Memory B cell (primary cell): ENCODE results near the gene LRRC4C.
"Not testable (repeated sequence)": the region's sequence is repeated elsewhere in the genome, so short reads cannot be mapped to it uniquely, and the experiment has no call there.

Experiments
- ATAC-seq: fragments of 150-1000 bp; cut with Tn5 transposase; 2 replicates; pipeline ENCODE4 v1.10.0; 2021; ENCODE audit warnings: low read depth, mild to moderate bottlenecking, moderate library complexity
- DNase-seq, 2 donors: peaks; one replicate each; pipeline ENCODE4 v3.0.0; 2022; ENCODE audit warnings: low spot score in 2 of 2
- H3K27ac Mint-ChIP-seq: one replicate; pipeline ENCODE4 v1.8.0; 2022; ENCODE audit warnings: mild to moderate bottlenecking, moderate library complexity, mixed read lengths
- H3K27me3 Mint-ChIP-seq: one replicate; pipeline ENCODE4 v1.8.0; 2022; ENCODE audit warnings: mixed read lengths
- H3K36me3 Mint-ChIP-seq: one replicate; pipeline ENCODE4 v1.8.0; 2022; ENCODE audit warnings: mild to moderate bottlenecking, mixed read lengths
- H3K4me1 Mint-ChIP-seq: one replicate; pipeline ENCODE4 v1.8.0; 2022; ENCODE audit warnings: mixed read lengths
- H3K4me3 Mint-ChIP-seq: one replicate; pipeline ENCODE4 v1.8.0; 2022; ENCODE audit warnings: mild to moderate bottlenecking, moderate library complexity, mixed read lengths
- H3K9me3 Mint-ChIP-seq: one replicate; pipeline ENCODE4 v1.8.0; 2022; ENCODE audit warnings: mixed read lengths

Gene LRRC4C

DNA sequence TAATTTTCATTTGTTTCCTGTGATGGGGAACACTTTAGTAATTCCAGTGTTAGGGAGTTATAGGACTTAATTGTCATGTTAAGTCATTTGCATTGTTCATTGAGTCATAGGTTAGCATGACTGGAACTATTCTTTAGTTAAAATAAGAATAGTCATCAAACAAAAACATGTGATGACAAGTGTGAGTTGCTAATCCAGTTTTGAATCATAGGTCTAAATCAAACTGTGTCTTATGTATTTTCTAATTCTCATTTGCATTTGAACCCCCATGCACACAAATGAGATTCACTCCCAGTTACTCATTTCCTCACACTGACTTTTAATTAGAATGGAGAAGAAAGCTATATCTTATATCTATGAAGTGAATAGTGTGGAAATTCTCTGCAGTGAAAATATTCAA lies 405.6 kb downstream of the LRRC4C start:
- H3K27ac Mint-ChIP-seq: no peak overlapping the region
- H3K4me1 Mint-ChIP-seq: no peaks in the 10 kb centered on the region
- DNase-seq (no peak), ATAC-seq (no peak)
- H3K27me3 Mint-ChIP-seq: no peaks in the 10 kb centered on the region
- H3K36me3 Mint-ChIP-seq: no peaks in the 10 kb centered on the region
- H3K4me3 Mint-ChIP-seq: no peak overlapping the region
- peaks cover 1% of the 10 kb centered on the region for H3K9me3 Mint-ChIP-seq

DNA sequence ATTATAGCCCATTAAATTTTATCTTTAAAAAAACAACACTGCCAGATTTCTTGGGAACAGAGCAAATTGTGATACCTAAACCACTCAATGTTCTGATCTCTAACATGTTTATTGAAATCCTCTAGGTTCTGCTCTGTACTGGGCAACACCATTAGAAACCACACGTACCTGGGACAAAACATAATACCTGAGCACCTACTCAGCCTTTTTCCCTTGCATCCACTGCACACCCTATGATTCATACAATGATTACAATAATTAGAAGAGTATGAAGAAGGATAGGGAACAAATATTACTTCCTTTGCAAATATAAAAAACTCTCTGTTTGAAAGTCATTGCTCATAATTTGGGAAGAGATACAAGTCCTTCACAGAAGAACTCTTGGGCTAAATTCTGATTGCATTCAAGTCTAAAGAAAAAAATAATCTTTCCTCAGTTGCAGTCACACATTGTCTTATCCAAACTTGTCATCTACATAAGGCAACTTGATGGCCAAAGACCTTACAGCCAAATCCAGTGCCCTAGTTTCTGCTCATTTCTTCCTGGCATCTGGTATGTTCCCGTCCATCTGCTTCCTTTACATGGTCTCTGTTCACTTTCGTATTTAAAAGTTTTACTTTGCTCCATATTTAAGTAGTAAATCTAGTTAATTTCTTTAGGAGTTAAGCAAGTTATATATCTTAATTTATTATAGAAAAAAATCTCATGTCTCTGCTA lies 407.4 kb downstream of the LRRC4C start:
- Mint-ChIP-seq H3K27ac (no peak overlapping the region), H3K27me3 (no peaks in the 10 kb centered on the region), H3K9me3 (peaks cover 1% of the 10 kb centered on the region), H3K36me3 (no peaks in the 10 kb centered on the region), H3K4me3 (no peak overlapping the region), H3K4me1 (no peaks in the 10 kb centered on the region)
- ATAC-seq: no peak
- DNase-seq: no peak

DNA sequence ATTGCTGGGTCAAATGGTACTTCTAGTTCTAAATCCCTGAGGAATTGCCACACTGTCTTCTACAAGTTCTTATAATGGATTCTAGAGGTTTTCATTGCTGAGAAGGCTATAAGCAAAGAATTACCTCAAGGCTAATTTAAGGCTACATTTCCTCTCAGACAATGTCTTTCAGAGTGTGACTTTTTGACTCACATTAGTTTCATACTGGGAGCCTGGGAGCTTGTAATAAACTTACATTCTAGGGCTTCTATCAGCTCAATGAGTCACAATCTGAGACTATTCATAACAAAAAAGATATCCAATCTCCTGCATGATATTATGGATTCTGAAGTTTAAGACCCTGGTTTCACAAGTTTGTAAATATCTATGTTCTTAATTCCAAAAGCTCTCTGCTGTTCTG lies 408.7 kb downstream of the LRRC4C start:
- H3K36me3 Mint-ChIP-seq: no peaks in the 10 kb centered on the region
- no peak overlapping the region for H3K4me3 Mint-ChIP-seq
- peaks cover 1% of the 10 kb centered on the region for H3K9me3 Mint-ChIP-seq
- ATAC-seq: no peak
- no peak overlapping the region for H3K27ac Mint-ChIP-seq
- no peaks in the 10 kb centered on the region for H3K27me3 Mint-ChIP-seq
- H3K4me1 Mint-ChIP-seq: no peaks in the 10 kb centered on the region
- no peak for DNase-seq

DNA sequence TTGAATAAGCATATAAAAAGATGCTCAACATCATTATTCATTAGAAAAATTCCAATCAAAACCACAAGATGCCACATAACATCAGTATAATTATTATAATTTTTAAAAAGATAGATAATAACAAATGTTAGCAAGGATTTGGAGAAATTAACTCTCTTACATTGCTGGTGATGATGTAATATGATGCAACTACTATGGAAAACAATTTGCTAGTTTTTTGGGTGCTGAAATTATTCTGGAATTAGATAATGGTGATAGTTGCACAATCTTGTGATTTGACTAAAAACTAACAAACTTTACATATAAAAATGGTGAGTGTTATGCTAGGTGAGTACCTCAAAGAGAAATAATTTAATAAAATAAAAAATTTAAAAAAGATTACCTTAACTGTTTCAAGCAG lies 412.2 kb downstream of the LRRC4C start:
- no peak overlapping the region for H3K4me3 Mint-ChIP-seq
- ATAC-seq: no peak
- H3K27me3 Mint-ChIP-seq: no peaks in the 10 kb centered on the region

DNA sequence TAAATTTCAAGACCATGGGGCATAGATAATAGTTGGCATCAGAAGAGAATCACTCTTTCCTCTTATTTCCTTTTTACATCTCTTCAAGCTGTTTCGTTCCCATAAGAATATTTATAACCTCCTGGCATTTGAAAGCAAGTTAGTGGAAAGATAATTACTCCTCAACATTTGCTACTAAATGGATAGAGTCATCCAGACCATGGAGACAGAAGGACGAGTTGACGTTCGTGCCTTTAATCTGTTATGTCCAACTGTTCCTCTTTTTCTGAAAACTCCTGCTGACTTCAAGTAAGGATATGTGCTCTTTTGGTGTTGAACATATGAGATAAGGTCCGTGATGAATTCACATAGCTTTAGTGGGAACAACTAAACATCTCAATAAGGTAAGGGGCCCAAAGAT lies 414.2 kb downstream of the LRRC4C start:
- no peaks in the 10 kb centered on the region for H3K36me3 Mint-ChIP-seq
- DNase-seq (no peak), ATAC-seq (no peak)
- no peaks in the 10 kb centered on the region for H3K27me3 Mint-ChIP-seq
- H3K27ac Mint-ChIP-seq: no peak overlapping the region
- no peaks in the 10 kb centered on the region for H3K4me1 Mint-ChIP-seq
- peaks cover 1% of the 10 kb centered on the region for H3K9me3 Mint-ChIP-seq
- no peak overlapping the region for H3K4me3 Mint-ChIP-seq

More for the DNA sequence above, 412.2 kb downstream of the LRRC4C start:
- no peaks in the 10 kb centered on the region for H3K4me1 Mint-ChIP-seq
- H3K36me3 Mint-ChIP-seq: no peaks in the 10 kb centered on the region
- H3K9me3 Mint-ChIP-seq: peaks cover 1% of the 10 kb centered on the region
- no peak for DNase-seq
- H3K27ac Mint-ChIP-seq: no peak overlapping the region

DNA sequence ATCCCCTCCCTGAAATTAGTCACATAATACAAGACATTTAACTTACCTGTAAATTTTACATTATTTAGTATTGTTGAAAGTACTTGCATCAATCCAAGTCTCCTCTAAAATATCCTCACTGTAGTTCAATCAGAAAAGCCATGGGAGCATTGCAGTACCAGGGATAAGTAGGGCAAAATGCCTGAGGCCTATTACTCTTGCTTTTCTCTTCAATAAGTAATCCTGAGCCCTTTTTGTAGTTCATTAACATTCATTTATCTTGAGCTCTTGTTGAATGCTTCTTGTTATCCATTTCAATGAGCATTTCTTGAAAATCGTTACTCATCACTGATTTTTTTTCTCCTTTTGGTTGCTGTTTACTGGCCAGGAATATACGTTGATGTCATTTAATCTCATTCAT lies 414.7 kb downstream of the LRRC4C start:
- peaks cover 1% of the 10 kb centered on the region for H3K9me3 Mint-ChIP-seq
- no peak for DNase-seq
- no peak for ATAC-seq
- H3K4me1 Mint-ChIP-seq: no peaks in the 10 kb centered on the region
- no peaks in the 10 kb centered on the region for H3K36me3 Mint-ChIP-seq
- no peak overlapping the region for H3K27ac Mint-ChIP-seq
- H3K27me3 Mint-ChIP-seq: no peaks in the 10 kb centered on the region
- H3K4me3 Mint-ChIP-seq: no peak overlapping the region

DNA sequence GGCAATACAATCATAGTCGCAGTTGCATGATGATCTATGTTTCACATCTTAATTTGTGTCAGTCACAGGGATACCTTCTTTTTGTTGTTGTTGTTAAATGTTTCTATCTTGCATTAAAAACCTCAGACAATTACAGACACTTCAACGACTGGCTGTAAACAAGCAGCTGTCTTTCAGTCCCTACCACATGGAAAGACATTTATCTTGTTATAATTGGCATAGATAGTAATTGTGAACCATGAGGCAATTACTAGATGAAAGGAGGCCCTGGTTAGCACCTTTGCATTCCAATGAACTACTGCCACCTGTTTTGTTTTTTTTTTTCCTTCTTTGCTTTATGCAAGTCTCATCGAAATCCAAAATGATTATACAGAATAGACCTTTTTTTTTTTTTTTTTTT lies 416.8 kb downstream of the LRRC4C start:
- Mint-ChIP-seq H3K4me3 (no peak overlapping the region), H3K27me3 (no peaks in the 10 kb centered on the region), H3K4me1 (no peaks in the 10 kb centered on the region), H3K9me3 (no peaks in the 10 kb centered on the region), H3K36me3 (no peaks in the 10 kb centered on the region), H3K27ac (no peak overlapping the region)
- ATAC-seq (no peak), DNase-seq (no peak)

DNA sequence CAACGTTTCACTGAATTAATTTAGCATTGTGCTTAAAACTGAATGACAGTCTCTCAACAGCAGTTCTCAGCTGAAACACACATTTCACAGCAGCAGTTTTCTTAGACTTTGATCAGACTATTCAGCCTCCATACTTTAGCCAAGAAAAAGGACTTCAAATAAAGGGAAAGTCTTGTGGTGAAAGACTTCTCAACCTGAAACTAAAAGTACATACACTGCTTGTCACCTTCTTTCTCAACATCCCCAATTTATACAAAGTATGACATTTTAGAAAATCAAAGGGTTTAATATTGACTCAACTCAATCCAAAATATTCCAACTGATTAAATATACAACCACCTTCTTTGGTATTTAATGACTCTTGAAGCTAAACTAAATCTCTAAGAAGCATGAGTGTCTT lies 419.0 kb downstream of the LRRC4C start:
- DNase-seq (no peak), ATAC-seq (no peak)
- no peak overlapping the region for H3K4me3 Mint-ChIP-seq
- H3K36me3 Mint-ChIP-seq: no peaks in the 10 kb centered on the region
- H3K27ac Mint-ChIP-seq: no peak overlapping the region
- no peaks in the 10 kb centered on the region for H3K9me3 Mint-ChIP-seq
- H3K27me3 Mint-ChIP-seq: no peaks in the 10 kb centered on the region
- no peaks in the 10 kb centered on the region for H3K4me1 Mint-ChIP-seq

DNA sequence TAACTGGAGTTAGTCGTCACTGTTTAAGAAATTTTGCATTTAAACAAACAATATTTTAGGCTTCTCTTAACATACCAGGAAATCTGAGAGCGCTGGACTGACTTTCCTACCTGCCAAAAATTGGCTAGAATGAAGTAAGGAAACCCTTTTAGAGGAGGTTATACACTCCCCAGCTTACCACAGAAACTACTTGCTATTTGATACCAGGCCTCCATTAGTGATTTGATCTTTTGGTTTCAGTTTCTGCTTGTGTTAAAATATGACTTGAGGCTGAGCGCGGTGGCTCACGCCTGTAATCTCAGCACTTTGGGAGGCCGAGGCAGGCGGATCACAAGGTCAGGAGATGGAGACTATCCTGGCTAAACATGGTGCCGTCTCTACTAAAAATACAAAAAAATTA lies 419.9 kb downstream of the LRRC4C start:
- no peaks in the 10 kb centered on the region for H3K4me1 Mint-ChIP-seq
- no peak overlapping the region for H3K4me3 Mint-ChIP-seq
- no peak for DNase-seq
- no peaks in the 10 kb centered on the region for H3K36me3 Mint-ChIP-seq
- no peak for ATAC-seq
- no peaks in the 10 kb centered on the region for H3K27me3 Mint-ChIP-seq
- H3K9me3 Mint-ChIP-seq: no peaks in the 10 kb centered on the region
- H3K27ac Mint-ChIP-seq: no peak overlapping the region

DNA sequence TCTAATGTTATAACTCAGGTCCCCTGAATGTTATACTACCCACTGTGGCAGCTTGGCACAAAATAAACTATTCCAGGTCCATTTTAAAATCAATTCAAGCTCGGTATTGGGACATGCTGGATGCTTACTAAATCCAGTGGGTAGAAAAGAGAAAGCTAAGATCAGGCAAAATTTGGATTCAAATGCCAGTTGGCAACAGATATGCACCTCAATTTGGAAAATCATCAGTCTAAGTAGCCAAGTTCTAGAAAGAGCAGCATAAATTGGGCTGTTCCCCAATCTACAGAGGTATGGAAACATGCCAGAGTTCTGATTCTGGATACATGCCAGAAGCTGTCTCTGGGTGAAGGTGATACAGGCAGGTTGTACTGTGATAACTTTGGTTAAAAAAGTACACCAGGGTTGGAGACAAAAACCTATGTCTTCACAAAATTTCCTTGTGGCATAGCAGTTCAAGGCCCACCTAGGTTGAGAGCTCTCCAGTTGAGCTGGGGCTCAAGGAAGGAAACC lies 427.8 kb downstream of the LRRC4C start:
- DNase-seq (no peak), ATAC-seq (no peak)
- H3K27me3 Mint-ChIP-seq: no peaks in the 10 kb centered on the region
- no peaks in the 10 kb centered on the region for H3K36me3 Mint-ChIP-seq
- no peaks in the 10 kb centered on the region for H3K9me3 Mint-ChIP-seq
- no peak overlapping the region for H3K27ac Mint-ChIP-seq
- no peaks in the 10 kb centered on the region for H3K4me1 Mint-ChIP-seq
- H3K4me3 Mint-ChIP-seq: no peak overlapping the region

DNA sequence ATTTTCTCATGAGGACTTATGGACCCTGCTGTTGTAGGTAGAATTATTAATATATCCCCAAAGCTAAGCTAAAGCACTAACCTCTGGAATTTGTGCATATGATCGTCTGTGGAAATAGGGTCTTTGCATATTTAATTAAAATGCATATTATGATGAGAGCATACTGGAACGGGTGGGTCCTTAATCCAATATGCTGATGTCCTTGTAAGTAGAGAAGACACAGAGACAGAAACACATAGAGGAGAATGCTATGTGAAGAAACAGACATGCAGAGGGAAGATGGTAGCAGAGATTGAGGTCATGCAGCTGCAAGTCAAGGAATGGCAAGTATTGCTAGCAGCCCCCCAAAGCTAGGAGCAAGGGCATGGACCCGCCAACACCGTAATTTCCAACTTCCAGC lies 439.2 kb downstream of the LRRC4C start:
- ATAC-seq: no peak
- Mint-ChIP-seq H3K9me3 (peaks cover 1% of the 10 kb centered on the region), H3K4me1 (no peaks in the 10 kb centered on the region), H3K36me3 (no peaks in the 10 kb centered on the region), H3K27ac (no peak overlapping the region), H3K4me3 (no peak overlapping the region), H3K27me3 (no peaks in the 10 kb centered on the region)
- no peak for DNase-seq

DNA sequence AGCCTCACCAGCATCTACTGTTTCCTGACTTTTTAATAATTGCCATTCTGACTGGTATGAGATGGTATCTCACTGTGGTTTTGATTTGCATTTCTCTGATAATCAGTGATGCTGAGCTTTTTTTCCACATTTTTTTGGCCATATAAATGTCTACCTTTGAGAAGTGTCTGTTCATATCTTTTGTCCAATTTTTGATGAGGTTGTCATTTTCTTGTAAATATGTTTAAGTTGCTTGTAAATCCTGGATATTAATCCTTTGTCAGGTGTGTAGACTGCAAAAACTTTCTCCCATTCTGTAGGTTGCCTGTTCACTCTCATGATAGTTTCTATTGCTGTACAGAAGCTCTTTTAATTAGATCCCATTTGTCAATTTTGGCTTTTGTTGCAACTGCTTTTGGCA lies 439.8 kb downstream of the LRRC4C start:
- ATAC-seq, H3K36me3 Mint-ChIP-seq, H3K4me1 Mint-ChIP-seq: not testable (repeated sequence)

DNA sequence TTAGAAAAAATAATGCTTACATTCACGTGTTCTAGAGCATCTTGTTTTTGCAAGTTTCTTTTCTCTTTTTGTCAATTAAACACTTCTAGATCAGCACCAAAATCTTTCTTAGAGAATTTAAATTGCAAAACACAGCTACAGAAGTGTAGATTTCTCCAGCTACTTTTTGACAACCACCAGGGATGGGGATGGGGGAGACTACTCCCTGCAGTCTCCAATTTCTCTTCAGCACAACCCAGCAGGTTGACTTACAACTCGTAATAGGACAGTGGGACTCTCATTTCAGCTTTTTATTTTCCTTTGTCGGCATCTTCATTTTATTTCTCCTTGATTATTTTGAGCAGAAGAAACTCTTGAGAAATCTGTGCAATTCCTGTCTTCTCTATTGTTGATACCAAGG lies 441.2 kb downstream of the LRRC4C start:
- ATAC-seq (no peak), DNase-seq (no peak)
- Mint-ChIP-seq H3K27ac (no peak overlapping the region), H3K9me3 (peaks cover 1% of the 10 kb centered on the region), H3K27me3 (no peaks in the 10 kb centered on the region), H3K4me1 (no peaks in the 10 kb centered on the region), H3K4me3 (no peak overlapping the region), H3K36me3 (no peaks in the 10 kb centered on the region)

More for the DNA sequence above, 439.8 kb downstream of the LRRC4C start:
- H3K27me3 Mint-ChIP-seq, H3K27ac Mint-ChIP-seq, H3K4me3 Mint-ChIP-seq, H3K9me3 Mint-ChIP-seq, DNase-seq: not testable (repeated sequence)

DNA sequence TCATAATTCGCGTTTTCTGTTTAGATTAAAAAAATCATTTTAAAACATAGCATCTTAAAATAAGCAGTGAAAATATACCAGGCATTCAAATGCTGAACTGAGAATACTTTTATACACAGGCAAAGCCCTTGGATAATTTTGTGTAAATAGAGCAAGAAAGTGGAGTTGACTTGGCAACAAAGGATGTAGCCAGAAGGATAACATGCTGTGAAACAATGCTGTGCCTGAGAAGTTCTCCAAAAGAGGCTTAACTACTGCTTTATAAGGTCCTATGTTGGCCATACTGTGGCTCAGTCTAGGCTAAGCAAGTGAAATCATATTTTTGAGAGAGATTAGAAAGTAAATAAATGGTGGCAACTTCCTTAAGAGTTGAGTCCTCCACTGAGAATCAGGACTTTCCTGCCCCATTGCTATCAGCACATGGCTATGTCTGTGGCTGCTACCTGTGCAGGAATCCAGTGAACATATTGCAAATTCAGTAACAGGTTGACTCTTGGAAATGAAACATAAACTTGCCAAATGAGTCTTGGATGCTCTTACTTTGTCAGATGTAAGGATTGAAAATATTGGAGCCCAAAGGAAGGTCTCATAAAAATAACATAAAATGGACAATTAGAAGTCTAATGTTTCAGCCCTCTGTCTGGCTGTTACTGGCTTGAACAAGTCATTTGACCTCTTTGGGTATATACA lies 448.9 kb downstream of the LRRC4C start:
- no peak for ATAC-seq
- H3K9me3 Mint-ChIP-seq: peaks cover under 1% of the 10 kb centered on the region
- H3K4me1 Mint-ChIP-seq: no peaks in the 10 kb centered on the region
- no peak overlapping the region for H3K27ac Mint-ChIP-seq
- no peak overlapping the region for H3K4me3 Mint-ChIP-seq
- H3K36me3 Mint-ChIP-seq: no peaks in the 10 kb centered on the region
- H3K27me3 Mint-ChIP-seq: no peaks in the 10 kb centered on the region
- DNase-seq: no peak

DNA sequence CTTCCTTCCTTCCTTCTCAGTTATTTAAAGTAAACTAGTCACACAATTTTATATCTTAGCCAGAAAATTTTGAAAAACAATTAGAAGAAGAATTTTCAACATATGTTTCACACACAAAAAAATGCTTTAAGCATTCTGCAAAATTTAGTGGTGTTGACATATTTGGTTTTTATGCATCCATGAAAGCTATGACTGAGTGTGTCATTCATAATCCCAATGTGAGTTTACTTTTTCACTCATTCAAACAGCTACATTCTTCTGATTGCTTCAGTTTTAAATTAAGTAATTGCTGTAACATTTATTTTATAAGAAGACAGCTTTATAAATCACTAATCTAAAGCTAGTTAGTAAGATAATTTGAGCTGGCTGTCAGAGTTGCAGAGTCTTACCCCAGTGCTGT lies 453.5 kb downstream of the LRRC4C start:
- Mint-ChIP-seq H3K4me1 (no peaks in the 10 kb centered on the region), H3K36me3 (no peaks in the 10 kb centered on the region), H3K27me3 (no peaks in the 10 kb centered on the region), H3K27ac (no peak overlapping the region), H3K4me3 (no peak overlapping the region), H3K9me3 (peaks cover 2% of the 10 kb centered on the region)
- no peak for DNase-seq
- ATAC-seq: no peak
